ENCODE results near the gene PLEKHG7. TPM values are rescaled to one million over a fixed set of nuclear protein-coding genes. Genes with fewer than 3 reads are reported as not detected.
"Not testable (repeated sequence)": the region's sequence is repeated elsewhere in the genome, so short reads cannot be mapped to it uniquely, and the experiment has no call there.

The PLEKHG7 gene, protein sequence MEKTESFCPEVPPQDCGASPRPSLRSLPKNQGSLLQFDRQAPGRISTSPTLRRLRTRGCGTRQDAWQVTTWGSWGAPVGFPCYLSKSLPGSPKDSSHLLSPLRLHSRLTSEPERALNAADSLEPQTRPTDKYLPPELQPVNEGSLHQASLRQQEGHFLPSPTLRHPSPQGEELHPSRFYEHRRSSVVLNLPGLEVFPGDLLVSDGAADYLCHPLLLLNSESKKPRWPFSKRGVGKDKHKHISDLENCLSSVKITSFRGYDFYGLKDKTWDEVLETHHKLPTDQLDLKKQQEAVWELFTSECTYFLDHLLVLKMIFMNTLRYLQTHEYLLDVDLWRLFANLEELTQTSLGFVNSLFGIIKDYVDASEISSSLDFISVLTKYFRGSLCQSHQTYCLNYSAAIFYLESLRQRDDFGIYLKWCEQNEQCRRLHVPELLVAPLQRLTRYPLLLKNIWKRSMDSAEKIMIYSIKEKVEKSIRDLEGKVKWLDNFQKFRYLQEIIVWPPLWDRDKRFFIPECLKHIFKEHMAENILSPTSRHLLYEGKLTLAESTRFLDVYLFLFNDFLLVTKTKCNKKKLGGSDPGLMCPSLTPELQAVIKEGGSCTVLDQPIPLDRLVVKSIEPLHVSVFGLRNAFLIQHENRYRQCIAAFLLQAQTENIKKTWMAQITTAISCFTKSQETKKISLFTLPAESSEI
- total RNA-seq (2014; rRNA removed; shearing (Covaris generic)) = not detected in 2 replicates

DNA sequence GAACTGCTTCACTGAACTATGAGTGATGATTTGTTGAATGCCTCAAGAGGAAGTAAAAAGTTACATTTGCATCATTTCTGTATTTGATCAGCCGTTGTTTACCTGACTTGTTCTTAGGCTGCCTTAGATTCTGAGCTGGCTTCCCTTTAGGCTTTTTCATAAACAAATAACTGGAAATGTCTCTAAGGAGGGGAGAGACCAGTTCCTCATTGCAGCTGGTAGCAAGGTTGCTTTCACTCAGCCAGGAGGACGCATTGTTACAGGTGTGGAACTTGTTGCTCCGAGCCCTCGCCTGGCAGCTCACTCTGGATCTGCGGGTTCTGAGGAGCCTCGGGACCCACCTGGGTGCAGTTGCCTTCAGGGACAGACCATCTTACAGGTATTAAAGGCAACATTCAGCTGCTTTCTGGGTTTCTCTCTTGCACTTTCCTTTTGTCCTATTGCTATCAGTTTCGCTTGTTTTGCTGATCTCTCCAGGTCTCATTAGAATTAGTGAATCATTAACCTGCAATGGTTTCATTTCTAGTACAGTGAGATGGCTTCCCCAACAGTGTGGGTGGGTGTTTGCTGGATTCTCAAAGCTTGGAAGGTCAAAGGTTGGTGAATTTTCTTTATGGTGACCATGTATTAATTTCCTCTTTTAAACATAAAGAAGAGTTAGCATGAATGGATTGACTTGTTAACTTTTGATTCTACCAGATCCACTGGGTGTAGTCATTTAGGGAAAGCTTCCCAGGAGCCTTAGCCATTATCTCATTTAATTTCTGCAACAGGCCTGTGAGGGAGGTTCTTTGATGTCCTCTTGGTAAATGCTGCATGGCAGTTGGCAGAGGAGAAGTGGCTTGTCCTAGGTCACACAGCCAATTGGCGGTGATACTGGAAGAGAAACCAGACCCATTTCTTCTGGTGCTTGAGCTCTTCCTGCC, at the start of gene PLEKHG7:
PLEKHG7 (plus strand) TSS at position 236 of the 926 bp plus-strand sequence. CDS start 3,643 bp downstream, outside the sequence.
- DNase-seq (ENCODE audit: low read depth in 1 of 2, low spot score in 2 of 2) = no peak
- Histone ChIP-seq H3K27ac (no peak within 1 kb of the TSS), H3K36me3 (no peaks in the 10 kb centered on the region), H3K4me1 (replicated peaks) (no peaks in the 10 kb centered on the region), H3K27me3 (replicated peaks) (no peaks in the 10 kb centered on the region), H3K4me3 (no peak within 1 kb of the TSS), H3K9me3 (replicated peaks) (no peaks in the 10 kb centered on the region)

DNA sequence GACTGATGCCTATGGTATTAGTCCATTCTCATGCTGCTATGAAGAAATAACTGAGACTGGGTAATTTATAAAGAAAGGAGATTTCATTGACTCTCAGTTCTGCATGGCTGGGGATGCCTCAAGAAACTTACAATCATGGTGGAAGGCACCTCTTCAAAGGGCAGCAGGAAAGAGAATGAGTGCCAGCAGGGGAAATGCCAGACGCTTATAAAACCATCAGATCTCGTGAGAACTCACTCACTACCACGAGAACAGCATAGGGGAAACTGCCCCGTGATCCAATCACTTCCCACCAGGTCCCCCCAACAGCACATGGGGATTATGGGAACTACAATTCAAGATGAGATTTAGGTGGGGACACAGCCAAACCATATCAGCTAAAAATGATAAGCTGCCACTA, 48.5 kb upstream of the PLEKHG7 start:
- not testable (repeated sequence) for H3K4me1 ChIP-seq (replicated peaks); DNase-seq (ENCODE audit: low read depth in 1 of 2, low spot score in 2 of 2); H3K36me3 ChIP-seq; H3K4me3 ChIP-seq; H3K27ac ChIP-seq; H3K27me3 ChIP-seq (replicated peaks); H3K9me3 ChIP-seq (replicated peaks)

DNA sequence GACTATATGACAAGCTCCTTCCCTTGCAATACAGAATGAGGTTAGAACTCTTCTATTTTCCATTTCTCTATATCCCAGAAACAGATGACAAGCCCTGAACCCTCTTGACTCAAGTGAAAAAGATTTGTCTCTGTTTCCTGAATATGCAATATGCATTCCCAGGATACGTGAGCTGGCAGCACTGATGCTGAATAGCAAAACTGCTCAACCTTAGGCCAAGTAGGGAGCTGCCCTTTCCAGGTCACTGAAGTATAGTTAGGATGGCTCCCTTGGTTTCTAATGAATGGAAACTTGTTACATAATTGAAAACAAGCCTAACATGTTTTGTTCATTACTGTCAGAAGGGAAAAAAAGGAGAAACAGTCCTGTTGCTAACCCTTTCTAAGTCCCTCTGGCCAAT, 47.9 kb upstream of the PLEKHG7 start:
- Histone ChIP-seq H3K27me3 (replicated peaks) (no peaks in the 10 kb centered on the region), H3K4me3 (no peak overlapping the region), H3K4me1 (replicated peaks) (no peaks in the 10 kb centered on the region), H3K27ac (no peak overlapping the region), H3K9me3 (replicated peaks) (no peaks in the 10 kb centered on the region), H3K36me3 (no peaks in the 10 kb centered on the region)
- no peak for DNase-seq (ENCODE audit: low read depth in 1 of 2, low spot score in 2 of 2)

DNA sequence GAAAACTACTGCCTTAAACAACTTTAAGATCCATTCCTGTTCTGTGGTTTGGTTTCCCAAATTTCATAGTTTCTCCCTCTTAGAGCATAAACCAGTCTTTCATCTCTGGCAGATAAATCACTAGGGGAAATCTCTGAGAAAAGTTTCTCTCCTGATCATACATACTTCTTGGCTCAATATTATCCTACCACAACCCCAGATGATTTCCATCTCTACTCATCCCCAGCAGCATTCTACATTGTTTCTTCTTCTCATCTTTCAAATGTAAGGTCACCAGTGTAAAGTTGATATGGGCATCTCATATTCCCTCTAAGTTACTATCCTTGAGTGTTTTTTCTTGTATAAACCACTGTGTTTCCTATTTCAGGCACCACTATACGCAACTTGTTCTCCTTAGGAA, 45.9 kb upstream of the PLEKHG7 start:
- no peak overlapping the region for H3K4me3 ChIP-seq
- no peaks in the 10 kb centered on the region for H3K9me3 ChIP-seq (replicated peaks)
- H3K4me1 ChIP-seq (replicated peaks) = no peaks in the 10 kb centered on the region
- no peaks in the 10 kb centered on the region for H3K27me3 ChIP-seq (replicated peaks)
- H3K36me3 ChIP-seq = no peaks in the 10 kb centered on the region
- DNase-seq (ENCODE audit: low read depth in 1 of 2, low spot score in 2 of 2) = no peak
- no peak overlapping the region for H3K27ac ChIP-seq

DNA sequence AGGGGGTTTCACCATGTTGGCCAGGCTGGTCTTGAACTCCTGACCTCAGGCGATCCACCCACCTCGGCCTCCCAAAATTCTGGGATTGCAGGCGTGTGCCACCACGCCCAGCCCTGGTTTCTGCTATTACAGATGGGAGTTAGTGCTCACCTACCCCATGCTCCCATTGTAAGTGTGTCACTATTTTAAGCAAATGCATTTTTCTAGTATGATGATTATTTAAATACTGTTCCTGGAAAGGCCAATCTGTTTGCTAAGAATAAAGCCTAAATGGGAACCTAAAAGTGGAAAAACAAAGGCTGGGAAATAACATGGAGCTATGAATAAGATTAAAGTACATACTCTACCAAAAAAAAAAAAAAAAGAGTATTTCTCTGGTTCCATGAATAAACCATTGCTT, 45.0 kb upstream of the PLEKHG7 start:
- Histone ChIP-seq H3K36me3 (no peaks in the 10 kb centered on the region), H3K9me3 (replicated peaks) (no peaks in the 10 kb centered on the region), H3K27me3 (replicated peaks) (no peaks in the 10 kb centered on the region), H3K4me3 (no peak overlapping the region), H3K27ac (no peak overlapping the region), H3K4me1 (replicated peaks) (no peaks in the 10 kb centered on the region)
- no peak for DNase-seq (ENCODE audit: low read depth in 1 of 2, low spot score in 2 of 2)

DNA sequence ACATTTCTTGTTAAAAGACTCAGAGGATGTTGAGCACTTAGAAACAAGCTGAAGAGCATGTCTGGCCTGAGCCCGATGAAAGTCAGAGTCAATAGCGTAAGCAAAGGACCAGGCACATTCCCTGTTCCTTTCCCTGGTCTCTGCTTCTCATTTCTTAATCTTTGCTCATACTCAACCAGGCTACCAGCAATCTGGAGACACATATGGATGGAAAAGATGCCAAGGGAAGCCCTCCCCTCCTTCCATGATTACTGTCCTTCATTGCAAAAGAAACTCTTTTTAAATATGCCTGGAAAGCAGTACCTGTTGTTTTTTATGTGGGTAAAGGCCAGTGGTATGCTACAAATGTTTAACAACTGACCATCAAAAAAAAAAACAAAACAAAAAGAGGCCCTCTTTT, 44.2 kb upstream of the PLEKHG7 start:
- H3K9me3 ChIP-seq (replicated peaks) = no peaks in the 10 kb centered on the region
- no peak for DNase-seq (ENCODE audit: low read depth in 1 of 2, low spot score in 2 of 2)
- no peak overlapping the region for H3K4me3 ChIP-seq
- H3K27ac ChIP-seq = no peak overlapping the region
- no peaks in the 10 kb centered on the region for H3K36me3 ChIP-seq
- no peaks in the 10 kb centered on the region for H3K4me1 ChIP-seq (replicated peaks)
- H3K27me3 ChIP-seq (replicated peaks) = no peaks in the 10 kb centered on the region

DNA sequence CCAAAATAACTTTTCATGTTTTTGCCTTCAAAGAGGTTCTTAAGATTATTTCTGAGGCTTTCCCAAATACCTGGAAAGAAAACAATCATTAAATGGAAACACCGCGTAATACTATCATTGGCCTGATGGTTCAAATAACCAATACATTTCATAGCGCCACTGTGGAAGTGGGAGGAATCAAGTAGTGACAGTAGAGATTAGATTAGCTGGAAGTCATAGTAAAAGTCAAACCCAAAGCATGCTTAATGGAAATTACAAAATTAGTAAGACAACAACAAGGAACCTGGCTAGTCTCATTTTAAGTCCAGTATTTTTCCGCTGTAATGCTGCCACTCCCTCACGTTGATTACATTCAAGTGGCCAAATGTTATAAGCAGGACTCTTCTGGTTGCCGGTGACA, 41.5 kb upstream of the PLEKHG7 start:
- H3K27ac ChIP-seq = no peak overlapping the region
- H3K27me3 ChIP-seq (replicated peaks) = no peaks in the 10 kb centered on the region
- H3K9me3 ChIP-seq (replicated peaks) = no peaks in the 10 kb centered on the region
- H3K36me3 ChIP-seq = no peaks in the 10 kb centered on the region
- H3K4me1 ChIP-seq (replicated peaks) = no peaks in the 10 kb centered on the region
- no peak for DNase-seq (ENCODE audit: low read depth in 1 of 2, low spot score in 2 of 2)
- H3K4me3 ChIP-seq = no peak overlapping the region

DNA sequence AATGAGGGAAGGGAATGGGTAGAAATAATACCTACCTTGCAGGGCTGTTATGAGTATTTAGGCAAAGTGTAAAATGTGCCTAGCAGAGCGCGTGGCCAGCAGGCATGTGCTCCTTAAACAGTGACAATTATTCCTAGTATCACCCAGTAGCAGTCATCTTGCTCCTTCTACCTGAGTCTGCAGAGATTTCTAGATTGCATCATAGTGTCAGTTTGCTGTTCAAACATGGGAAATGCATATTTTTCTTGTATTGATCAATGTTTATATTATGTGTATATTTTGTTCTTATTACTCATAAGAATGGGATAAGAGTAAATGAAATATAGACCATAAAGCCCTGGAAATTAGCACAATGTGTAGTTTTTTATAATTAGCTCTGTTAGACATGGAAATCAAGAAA, 37.3 kb upstream of the PLEKHG7 start:
- no peaks in the 10 kb centered on the region; the same call in 1 of the 2 replicates for H3K9me3 ChIP-seq (replicated peaks)
- H3K36me3 ChIP-seq = no peaks in the 10 kb centered on the region
- DNase-seq (ENCODE audit: low read depth in 1 of 2, low spot score in 2 of 2) = no peak
- H3K27me3 ChIP-seq (replicated peaks) = no peaks in the 10 kb centered on the region
- no peaks in the 10 kb centered on the region for H3K4me1 ChIP-seq (replicated peaks)
- H3K4me3 ChIP-seq = no peak overlapping the region
- no peak overlapping the region for H3K27ac ChIP-seq

DNA sequence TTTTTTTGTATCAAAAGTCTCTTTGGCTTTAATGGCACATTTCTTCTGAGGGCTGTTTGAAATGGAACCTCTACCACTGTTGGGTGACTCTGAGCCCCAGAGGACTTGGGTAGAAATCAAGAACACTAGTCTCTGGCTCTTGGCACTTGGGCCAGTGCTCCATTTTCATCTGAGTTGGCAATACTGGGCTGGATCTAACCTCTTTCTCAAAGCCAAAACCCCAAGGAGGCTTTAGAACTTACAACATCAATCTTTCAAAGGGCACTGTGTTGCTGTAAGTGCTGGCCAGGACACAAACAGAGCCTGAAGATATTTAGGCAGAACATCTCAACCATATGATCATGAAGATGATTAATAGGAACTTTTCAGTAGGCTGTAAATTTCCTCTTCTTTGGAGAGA, 34.0 kb upstream of the PLEKHG7 start:
- H3K27me3 ChIP-seq (replicated peaks) = no peaks in the 10 kb centered on the region

DNA sequence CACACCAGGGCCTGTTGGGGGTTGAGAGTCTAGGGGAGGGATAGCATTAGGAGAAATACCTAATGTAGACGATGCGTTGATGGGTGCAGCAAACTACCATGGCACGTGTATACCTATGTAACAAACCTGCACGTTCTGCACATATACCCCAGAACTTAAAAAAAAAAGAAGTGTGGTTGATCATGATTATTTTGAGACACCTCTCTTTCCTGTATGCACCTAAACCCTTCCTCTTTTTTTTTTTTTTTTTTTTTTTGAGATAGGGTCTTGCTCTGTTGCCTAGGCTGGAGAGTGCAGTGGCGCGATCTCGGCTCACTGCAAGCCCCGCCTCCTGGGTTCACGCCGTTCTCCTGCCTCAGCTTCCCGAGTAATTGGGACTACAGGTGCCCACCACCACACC, 31.3 kb upstream of the PLEKHG7 start:
- H3K9me3 ChIP-seq (replicated peaks); H3K27me3 ChIP-seq (replicated peaks); H3K36me3 ChIP-seq; H3K4me3 ChIP-seq; H3K4me1 ChIP-seq (replicated peaks); H3K27ac ChIP-seq; DNase-seq (ENCODE audit: low read depth in 1 of 2, low spot score in 2 of 2): not testable (repeated sequence)

More for the DNA sequence above, 34.0 kb upstream of the PLEKHG7 start:
- no peak overlapping the region for H3K27ac ChIP-seq
- H3K9me3 ChIP-seq (replicated peaks) = no peaks in the 10 kb centered on the region; the same call in 1 of the 2 replicates
- no peak for DNase-seq (ENCODE audit: low read depth in 1 of 2, low spot score in 2 of 2)
- no peaks in the 10 kb centered on the region for H3K4me1 ChIP-seq (replicated peaks)
- H3K36me3 ChIP-seq = no peaks in the 10 kb centered on the region
- H3K4me3 ChIP-seq = no peak overlapping the region

DNA sequence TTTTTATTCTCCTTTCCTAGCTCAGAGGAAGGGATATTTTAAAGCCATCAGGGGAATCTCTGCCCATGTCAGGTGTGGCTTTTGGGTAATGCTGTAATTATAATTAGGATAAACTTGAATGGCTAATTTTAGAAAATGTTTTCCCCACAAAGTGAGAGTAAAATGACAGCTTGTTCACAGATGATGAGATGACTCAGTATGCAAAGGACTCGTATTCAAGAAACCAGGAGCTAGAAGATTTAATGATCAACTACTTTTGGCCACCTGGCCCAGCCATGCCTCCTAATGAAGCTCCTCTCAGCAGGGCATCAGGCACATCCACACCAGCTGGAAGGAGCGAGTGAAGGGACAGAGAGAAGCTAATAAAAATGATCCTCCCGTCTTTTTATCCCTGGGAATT, 29.0 kb upstream of the PLEKHG7 start:
- H3K4me3 ChIP-seq = no peak overlapping the region
- no peaks in the 10 kb centered on the region; the same call in 1 of the 2 replicates for H3K9me3 ChIP-seq (replicated peaks)
- DNase-seq (ENCODE audit: low read depth in 1 of 2, low spot score in 2 of 2) = no peak
- H3K4me1 ChIP-seq (replicated peaks) = no peaks in the 10 kb centered on the region
- no peaks in the 10 kb centered on the region for H3K27me3 ChIP-seq (replicated peaks)
- no peak overlapping the region for H3K27ac ChIP-seq
- H3K36me3 ChIP-seq = no peaks in the 10 kb centered on the region

DNA sequence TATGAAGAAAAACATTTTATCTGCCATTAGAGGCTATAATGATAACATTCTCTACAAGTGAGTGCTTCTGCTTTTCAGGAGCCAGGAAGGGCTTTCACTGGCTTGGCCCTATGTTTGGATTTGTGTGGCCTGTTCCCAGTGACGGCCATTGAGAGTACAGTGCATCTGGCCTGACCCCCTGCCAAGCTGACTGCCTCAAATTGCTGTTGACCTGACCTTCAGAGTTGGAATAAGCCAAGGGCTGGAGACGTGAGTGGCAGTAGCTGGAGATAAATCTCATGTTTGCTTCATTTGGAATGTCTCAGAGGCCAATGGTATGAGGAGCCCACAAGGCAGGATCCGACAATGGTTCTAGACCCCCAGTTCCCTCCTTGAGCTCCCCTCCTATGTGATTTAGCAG, 28.3 kb upstream of the PLEKHG7 start:
- no peak for DNase-seq (ENCODE audit: low read depth in 1 of 2, low spot score in 2 of 2)
- H3K4me1 ChIP-seq (replicated peaks) = no peaks in the 10 kb centered on the region
- no peaks in the 10 kb centered on the region for H3K36me3 ChIP-seq
- H3K9me3 ChIP-seq (replicated peaks) = no peaks in the 10 kb centered on the region; the same call in 1 of the 2 replicates
- no peaks in the 10 kb centered on the region for H3K27me3 ChIP-seq (replicated peaks)
- H3K4me3 ChIP-seq = no peak overlapping the region
- no peak overlapping the region for H3K27ac ChIP-seq

DNA sequence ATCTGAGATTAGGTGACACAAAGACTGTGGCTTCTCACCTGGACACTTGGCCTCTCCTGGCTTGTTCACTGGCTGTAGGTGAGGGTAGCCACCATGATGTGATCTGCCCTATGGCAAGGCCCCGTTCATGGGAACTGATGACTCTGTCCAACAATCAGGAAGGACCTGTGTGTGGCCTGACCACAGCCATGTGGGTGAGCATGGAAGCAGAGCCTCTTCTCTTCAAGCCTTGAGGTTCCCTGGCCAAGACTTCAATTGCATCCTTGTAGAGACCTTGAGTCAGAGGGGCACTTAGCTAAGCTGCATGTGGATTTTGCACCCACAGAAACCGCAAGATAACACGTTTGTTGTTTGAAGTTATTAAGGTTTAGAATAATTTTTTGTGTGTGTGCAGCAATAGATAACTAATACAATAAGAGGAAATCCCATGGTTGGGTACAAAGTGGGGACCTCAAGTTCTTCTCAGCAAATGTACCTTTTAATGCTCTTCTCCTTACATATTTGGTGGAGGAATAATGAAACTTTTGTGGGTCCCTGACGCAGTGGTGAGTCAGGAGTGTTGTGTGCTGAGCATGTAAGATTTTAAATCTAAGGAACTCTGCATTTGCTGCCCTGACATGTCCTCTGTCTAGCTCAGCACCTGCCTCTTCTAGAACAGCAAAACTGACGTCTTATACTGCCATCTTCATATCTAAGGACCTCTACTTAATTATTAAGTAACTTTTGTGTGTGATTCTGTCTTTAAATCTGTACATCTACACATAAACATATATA, 27.5 kb upstream of the PLEKHG7 start:
- DNase-seq (ENCODE audit: low read depth in 1 of 2, low spot score in 2 of 2) = no peak
- Histone ChIP-seq H3K4me1 (replicated peaks) (no peaks in the 10 kb centered on the region), H3K27ac (no peak overlapping the region), H3K9me3 (replicated peaks) (no peaks in the 10 kb centered on the region; the same call in 1 of the 2 replicates), H3K27me3 (replicated peaks) (no peaks in the 10 kb centered on the region), H3K36me3 (no peaks in the 10 kb centered on the region), H3K4me3 (no peak overlapping the region)

All from SJSA1 (cell line).